Measurements from ENCODE around the gene CCSER1.
"Not testable (repeated sequence)": the region's sequence is repeated elsewhere in the genome, so short reads cannot be mapped to it uniquely, and the experiment has no call there.

CCSER1 gene

DNA sequence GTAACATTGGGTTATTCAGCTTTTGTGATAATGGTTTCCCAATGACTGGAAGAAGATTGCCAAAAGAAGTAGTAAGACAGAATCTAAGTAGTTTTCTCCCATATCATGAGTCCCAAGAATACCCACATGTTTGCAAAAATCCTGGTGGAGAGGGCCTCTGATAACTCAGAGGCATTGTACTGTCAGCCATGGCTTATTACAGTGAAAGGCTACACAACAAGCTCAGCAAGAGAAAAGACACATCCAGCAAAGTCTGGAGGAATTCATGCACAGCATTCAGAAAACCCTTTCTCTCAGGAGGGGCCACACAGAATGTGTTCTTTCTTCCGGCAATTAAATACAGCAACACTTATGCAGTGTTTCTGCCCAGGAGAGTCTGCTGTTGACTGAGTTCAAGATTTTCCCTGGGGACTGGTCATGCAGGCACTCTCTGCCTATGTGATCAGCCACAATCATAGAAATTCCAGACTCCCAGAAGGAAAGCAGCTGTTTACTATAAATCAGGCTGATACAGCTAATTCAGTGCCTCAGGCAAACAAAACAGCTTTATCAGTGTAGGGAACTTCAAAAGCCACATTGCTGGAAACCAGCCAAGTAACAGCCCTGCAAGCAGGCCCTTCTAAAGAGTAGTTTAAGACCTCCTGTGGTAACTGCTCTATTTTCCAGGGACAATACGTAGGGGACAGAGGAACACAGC, 937.1 kb downstream of the CCSER1 start:
- no peak for DNase-seq (ENCODE audit: low read depth)

DNA sequence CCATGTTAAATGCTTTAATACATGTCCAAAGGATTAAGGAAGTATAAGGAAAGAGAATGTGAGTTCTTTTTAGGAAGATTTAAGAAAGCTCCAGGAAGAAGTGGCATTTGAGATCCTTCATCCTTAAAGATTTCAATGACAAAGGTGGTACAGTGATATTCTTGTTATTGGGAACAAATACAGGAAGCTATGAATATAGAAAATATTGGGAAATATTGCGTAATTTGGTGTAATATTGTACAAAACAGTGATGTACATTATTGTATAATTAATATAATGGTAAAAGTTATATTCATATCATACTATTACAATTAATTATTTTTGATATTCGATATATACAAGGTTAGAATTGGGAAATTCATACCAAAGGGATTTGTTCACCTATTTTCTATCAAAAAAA, 937.9 kb downstream of the CCSER1 start:
- no peak for DNase-seq (ENCODE audit: low read depth)

GRCh38 chr4:91070736-91071135, 943.5 kb downstream of the CCSER1 start:
- no peak for DNase-seq (ENCODE audit: low read depth)

DNA sequence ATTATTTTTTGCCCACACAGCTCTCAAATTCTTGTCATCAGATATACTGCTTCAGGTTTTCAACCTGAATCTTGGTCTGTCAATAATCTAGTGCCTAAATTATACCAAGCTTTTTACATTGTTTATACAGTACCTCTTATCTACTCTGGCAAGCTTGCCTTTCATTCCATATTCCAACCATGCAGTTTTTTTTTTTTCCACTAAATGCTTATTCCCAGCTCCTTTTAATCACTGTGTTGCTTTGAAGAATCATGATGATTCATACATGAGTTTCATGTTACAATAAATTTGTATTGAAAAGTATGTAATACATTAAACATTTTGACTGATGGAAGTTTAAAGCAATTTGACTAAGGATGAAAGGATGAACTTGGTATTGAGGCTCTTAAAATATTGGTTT, 949.0 kb downstream of the CCSER1 start:
- no peak for DNase-seq (ENCODE audit: low read depth)

DNA sequence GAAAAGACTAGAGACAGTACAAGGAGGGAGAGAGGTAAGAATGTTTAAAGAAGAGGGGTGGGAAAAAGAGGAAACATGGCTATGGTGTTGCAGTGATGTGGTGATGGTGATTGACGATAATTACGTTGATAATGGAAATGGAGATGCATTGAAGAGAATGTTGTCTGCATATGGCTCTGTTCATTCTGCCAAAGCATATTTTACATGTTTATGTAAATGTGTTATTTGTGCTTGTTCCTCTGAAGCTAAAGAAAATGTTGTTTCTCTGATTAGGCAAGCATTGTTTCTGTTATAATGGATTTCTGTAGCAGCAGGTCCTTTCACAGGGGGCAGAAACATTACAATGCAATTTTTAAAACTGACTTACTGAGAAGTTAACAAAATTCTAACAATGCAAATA, 958.8 kb downstream of the CCSER1 start:
- no peak for DNase-seq (ENCODE audit: low read depth)

- DNase-seq (ENCODE audit: low read depth): no peak
Observed at GRCh38 chr4:91087743-91088142, 960.5 kb downstream of the CCSER1 start.

- no peak for DNase-seq (ENCODE audit: low read depth)
Observed at GRCh38 chr4:91089178-91089577, 962.0 kb downstream of the CCSER1 start.

- no peak for DNase-seq (ENCODE audit: low read depth)
Observed at GRCh38 chr4:91092398-91092980, 965.3 kb downstream of the CCSER1 start.

GRCh38 chr4:91094220-91094619, 967.0 kb downstream of the CCSER1 start:
- DNase-seq (ENCODE audit: low read depth): not testable (repeated sequence)

- no peak for DNase-seq (ENCODE audit: low read depth)
Observed at GRCh38 chr4:91099666-91100065, 972.5 kb downstream of the CCSER1 start.

- no peak for DNase-seq (ENCODE audit: low read depth)
Observed at GRCh38 chr4:91108751-91109150, 981.6 kb downstream of the CCSER1 start.

GRCh38 chr4:91111556-91111955, 984.4 kb downstream of the CCSER1 start:
- DNase-seq (ENCODE audit: low read depth): no peak

DNA sequence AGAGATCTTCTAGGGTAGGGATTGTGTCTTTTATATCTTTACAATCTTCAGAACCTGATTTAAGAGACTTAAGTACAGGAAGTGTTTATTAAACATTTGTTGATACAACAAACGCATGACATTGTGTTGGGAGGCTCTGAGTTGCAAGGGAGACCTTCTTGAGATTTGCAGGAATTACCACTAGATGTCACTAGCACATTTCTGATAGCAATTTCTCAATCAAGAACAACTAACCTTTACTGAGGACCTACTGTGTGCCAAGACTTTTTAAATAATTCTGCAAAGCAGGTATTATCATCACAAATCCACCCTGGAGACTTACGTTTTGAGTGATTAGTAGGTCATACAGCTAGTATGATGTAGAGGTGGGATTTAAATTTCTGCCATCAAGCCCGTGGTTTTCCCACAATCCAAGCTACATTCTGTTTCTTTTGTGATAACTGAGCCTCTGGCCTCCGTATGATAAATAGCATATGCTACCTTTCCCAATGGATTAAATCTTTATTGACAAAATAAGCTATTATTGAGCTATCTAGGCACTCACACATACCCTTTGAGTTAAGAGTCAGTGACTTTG, 986.0 kb downstream of the CCSER1 start:
- no peak for DNase-seq (ENCODE audit: low read depth)

DNA sequence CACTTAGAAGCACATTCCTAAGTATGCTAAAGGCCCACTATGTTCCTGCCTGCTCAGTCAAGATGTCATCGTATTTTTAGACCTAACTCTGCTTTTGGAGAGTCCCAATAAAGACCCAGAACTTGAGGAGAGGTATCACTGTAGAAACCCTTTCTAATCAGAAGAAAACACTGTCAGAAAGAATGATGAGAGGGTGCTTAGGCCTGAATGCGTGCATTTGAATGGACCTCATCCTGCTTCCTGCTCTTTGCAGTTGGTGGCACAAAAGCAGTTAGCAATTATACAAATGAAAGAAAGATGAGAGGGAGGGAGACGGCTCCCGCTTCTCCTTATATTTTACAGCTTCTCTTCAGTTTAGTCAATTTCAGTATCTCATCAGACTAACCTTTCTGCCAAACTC, 987.2 kb downstream of the CCSER1 start:
- no peak for DNase-seq (ENCODE audit: low read depth)

- no peak for DNase-seq (ENCODE audit: low read depth)
Observed at GRCh38 chr4:91116861-91117260, 989.7 kb downstream of the CCSER1 start.

- DNase-seq (ENCODE audit: low read depth): no peak
Observed at GRCh38 chr4:91118597-91118996, 991.4 kb downstream of the CCSER1 start.

DNA sequence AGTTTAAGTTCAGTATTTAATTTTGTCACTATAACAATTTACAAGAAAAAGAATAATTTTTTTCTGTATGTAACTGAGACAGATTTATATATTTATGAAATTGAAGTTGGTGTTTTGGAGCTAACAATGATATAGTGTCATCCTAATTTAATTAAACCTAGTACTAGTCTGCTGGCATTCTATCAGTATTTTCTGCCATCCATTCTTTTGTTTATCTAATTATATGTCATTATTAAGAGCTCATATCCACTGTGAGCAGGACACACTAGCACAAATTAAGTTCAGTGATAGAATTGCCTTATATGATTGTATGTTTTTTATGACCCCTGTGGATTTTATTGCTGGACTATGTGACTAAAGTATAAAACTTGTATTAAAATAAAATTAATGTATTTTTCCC, 996.5 kb downstream of the CCSER1 start:
- DNase-seq (ENCODE audit: low read depth): no peak

DNA sequence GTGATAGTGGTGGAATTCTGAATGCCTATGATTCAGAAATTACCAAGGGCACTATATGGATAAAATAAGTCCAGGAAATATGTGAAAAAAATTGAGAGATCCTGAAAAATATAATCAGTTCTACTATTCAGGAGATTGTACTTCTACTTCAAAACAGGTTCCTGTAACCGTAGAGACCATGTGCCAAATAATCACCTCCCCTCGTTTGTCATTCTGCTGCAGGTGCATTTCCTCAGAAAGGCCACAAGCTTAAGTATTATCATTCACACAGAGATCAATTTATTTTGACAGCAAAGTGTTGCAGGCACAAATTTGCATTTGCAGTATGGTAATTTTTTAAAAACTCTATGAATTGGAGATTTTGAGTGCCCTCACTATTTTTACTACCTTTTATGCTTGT, 1000.0 kb downstream of the CCSER1 start:
- DNase-seq (ENCODE audit: low read depth): no peak

- DNase-seq (ENCODE audit: low read depth): no peak
Observed at GRCh38 chr4:91127831-91128230, 1000.6 kb downstream of the CCSER1 start.

- no peak for DNase-seq (ENCODE audit: low read depth)
Observed at GRCh38 chr4:91128519-91128918, 1001.3 kb downstream of the CCSER1 start.

GRCh38 chr4:91147067-91147466, 1019.9 kb downstream of the CCSER1 start:
- no peak for DNase-seq (ENCODE audit: low read depth)

- not testable (repeated sequence) for DNase-seq (ENCODE audit: low read depth)
Observed at GRCh38 chr4:91154041-91154440, 1026.8 kb downstream of the CCSER1 start.

DNA sequence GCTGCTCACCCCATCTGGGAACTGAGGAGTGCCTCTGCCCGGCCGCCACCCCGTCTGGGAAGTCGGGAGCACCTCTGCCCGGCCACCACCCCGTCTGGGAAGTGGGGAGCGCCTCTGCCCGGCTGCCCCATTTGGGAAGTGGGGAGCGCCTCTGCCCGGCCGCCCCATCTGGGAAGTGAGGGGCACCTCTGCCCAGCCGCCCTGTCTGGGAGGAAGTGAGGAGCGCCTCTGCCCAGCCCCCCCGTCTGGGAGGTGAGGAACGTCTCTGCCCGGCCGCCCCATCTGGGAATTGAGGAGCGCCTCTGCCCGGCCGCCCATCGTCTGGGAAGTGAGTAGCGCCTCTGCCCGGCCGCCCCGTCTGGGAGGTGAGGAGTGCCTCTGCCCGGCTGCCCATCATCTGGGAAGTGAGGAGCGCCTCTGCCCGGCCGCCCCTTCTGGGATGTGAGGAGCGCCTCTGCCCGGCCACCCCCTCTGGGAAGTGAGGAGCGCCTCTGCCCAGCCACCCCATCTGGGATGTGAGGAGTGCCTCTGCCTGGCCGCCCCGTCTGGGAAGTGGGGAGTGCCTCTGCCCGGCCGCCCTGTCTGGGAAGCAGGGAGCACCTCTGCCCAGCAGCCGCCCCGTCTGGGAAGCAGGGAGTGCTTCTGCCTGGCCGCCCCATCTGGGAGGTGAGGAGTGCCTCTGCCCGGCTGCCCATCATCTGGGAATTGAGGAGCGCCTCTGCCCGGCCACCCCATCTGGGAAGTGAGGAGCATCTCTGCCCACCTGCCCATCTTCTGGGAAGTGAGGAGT, 1040.9 kb downstream of the CCSER1 start:
- not testable (repeated sequence) for DNase-seq (ENCODE audit: low read depth)
